GM21515 (cell line): ENCODE data around the gene ADAMTSL1.
A peak's percentile ranks its signal among the peaks of the same experiment; 100 is the strongest.

Experiments used
- ATAC-seq: cut with Tn5 transposase; IDR thresholded peaks from one replicate; pipeline ENCODE4 v1.9.1; 2021; ENCODE audit not compliant: unreplicated experiment

The ADAMTSL1 gene

GRCh38 chr9:18837402-18837801 lies 363.4 kb downstream of the ADAMTSL1 start:
- ATAC-seq = no peak

- no peak for ATAC-seq
Measured at GRCh38 chr9:18847576-18848275, 373.8 kb downstream of the ADAMTSL1 start.

- no peak for ATAC-seq
Measured at GRCh38 chr9:18848657-18849056, 374.7 kb downstream of the ADAMTSL1 start.

GRCh38 chr9:18849270-18849669 lies 375.3 kb downstream of the ADAMTSL1 start:
- ATAC-seq = no peak

GRCh38 chr9:18849890-18850677 lies 376.1 kb downstream of the ADAMTSL1 start:
- no peak for ATAC-seq

- no peak for ATAC-seq
Measured at GRCh38 chr9:18851069-18851795, 377.3 kb downstream of the ADAMTSL1 start.

DNA sequence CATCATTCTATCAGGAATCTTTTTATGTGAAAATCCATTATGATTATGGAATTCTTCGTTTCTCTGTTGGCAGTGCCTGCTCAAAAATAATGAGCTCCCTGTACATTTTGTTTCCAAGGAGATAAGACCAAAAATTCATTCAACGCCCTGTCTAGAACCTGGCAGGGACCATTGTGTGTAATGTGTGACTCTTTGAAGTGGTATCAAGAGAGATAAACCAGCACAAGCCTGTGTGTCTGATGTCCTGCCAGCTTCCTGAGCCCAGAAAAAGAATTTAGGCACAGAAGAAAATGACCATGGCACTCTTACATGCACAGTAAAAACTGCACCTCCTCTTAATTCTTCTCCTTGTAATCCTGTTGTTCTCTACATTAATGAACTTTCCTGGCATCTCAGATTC lies 381.7 kb downstream of the ADAMTSL1 start:
- no peak for ATAC-seq

DNA sequence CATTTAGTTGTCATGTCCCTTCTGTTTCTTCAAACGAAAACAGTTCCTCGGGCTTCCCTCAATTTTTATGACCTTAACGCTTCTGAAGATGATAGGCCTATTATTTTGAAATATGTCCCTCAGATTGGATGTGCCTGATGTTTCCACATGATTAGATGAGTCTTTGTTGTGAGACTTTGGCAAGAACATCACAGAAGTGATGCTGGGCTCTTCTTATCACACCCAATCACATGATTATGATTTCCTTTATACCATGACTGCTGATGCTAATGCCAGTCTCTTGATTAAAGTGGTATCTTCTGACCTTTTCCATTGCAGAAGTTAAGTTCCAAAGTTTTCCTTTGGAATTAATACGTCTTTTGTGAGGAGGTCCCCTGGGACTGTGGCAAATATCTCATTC lies 383.4 kb downstream of the ADAMTSL1 start:
- ATAC-seq = no peak

GRCh38 chr9:18857769-18858168 lies 383.8 kb downstream of the ADAMTSL1 start:
- ATAC-seq = no peak

- ATAC-seq = no peak
Measured at GRCh38 chr9:18861609-18862544, 387.9 kb downstream of the ADAMTSL1 start.

DNA sequence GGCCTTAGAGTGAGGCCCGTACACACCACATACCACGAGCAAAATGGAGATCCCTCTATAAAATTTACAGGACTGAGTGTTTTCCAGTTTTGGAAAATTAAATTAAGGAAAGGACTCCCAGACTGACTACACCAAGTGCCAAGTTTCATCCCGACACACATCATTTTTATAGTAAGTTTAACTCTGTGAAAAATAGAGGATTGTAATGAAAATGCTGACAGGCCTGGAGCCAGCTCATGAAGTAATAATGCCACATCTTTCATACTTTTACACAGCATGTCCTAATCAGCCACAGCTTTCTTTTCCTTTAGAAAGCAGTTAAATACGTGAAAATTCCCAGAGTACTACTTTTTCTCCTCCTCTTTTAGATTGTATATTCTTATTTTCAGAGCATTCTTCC lies 389.8 kb downstream of the ADAMTSL1 start:
- no peak for ATAC-seq

DNA sequence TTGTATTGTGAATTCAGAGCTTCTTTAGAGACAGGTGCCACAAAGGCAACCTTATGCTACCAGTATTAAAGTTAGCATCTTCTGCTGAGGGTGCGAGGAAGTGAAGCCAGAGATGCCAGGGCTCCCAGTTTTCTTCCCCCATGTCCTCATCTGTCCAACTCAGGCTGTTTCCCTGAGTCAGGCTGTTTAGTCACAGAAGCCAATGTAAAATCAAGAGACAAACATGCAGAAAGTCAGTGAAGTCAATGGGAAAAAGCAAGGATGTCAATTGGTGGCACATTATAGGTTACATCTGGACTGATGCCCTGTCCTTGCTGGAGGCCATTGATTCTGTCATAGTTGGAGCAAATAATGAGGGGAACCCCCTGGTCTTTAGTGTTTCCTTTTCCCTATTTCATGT lies 390.6 kb downstream of the ADAMTSL1 start:
- no peak for ATAC-seq

DNA sequence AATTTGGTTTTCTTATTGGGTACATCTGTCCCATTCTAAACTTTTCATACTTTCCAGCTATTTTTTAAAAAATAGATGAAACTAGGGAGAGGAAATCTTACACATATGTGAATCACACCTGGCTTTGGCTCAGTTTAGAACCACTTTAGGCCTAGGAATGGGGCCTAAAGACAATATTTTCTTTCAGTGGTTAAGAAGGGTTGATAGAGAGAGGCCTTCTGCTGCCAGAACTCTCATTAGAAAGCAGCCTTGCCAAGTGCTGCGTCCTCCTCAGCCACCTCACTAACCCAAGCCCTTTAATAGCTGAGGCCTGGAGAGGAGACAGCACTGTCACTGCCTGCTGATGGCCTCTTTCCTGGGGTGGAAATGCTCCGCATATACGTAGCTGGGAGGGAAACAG lies 391.6 kb downstream of the ADAMTSL1 start:
- ATAC-seq = no peak

DNA sequence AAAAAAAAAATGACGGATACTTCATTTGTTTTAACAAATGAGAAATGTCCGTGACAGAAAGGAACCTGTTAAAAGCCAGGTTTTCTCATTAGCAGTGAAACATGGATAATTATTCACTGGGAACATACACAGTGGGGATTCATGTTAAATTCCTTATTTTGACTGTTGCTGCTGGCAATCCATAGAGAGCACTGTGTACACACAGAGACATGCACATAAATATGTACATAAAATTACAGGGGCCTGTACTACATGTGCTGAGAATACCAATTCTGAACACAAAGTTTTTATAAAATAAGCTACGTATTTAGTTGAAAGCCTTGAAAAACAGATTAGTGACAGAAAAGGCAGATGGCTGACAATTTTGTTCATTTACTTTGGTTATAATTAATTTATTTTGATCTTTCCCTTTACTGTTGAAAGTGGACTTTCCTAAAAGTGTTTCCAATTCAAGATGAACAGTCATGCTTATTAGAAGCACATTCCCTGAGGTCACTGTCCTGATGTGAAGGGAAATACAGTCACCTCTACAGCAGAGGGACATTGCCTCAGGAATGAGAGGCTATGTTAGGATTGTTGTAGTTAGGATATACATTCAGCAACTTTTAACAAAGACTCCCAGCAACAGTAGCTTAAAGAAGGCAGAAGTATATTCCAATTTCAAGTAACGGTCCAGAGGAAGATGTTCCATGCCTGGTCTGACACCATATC lies 392.3 kb downstream of the ADAMTSL1 start:
- ATAC-seq = no peak

- ATAC-seq = no peak
Measured at GRCh38 chr9:18869725-18870124, 395.8 kb downstream of the ADAMTSL1 start.

- no peak for ATAC-seq
Measured at GRCh38 chr9:18874069-18874468, 400.1 kb downstream of the ADAMTSL1 start.

- ATAC-seq = peak; percentile 72
Measured at GRCh38 chr9:18874990-18875389, 401.0 kb downstream of the ADAMTSL1 start.

- ATAC-seq = no peak
Measured at GRCh38 chr9:18877984-18878383, 404.0 kb downstream of the ADAMTSL1 start.

DNA sequence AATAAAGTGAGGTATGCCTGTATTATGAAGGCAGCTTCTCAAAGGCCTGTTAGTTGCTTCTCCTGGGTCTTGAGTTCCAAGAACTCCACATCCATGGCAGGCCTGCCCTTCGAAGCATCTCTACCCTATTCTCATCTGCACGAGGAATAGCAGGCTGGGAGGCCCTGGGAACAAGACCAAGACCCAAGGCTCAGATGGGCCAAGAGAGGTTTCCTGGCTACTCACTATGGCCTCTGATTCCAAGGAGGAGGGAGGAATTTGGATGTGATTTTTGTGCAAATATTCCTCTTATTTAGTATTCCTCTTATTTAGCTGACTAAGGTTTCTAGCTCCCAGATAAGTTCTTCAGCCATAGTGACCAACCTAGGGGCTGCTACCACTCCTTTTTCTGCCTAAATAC lies 407.8 kb downstream of the ADAMTSL1 start:
- no peak for ATAC-seq

DNA sequence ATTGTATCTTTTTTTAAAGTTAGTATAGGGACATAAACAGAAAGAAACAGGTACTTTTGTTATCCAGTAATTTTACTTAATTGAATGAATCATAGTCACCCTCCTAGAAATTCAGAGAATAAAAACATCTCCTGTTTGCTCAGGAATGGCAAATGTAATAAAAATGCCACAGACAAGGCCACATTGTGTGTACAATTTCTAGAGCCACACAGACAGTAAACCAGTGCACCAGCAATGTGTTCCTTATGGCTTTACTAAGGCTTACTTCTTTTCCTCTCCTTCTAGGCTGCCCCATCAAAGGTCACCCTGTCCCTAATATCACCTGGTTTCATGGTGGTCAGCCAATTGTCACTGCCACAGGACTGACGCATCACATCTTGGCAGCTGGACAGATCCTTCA lies 413.6 kb downstream of the ADAMTSL1 start:
- ATAC-seq = no peak
